Stimulated activated CD4-positive, alpha-beta T cell treated with anti-CD3 and anti-CD28 coated beads, Interleukin-12 subunit alpha, Interleukin-12 subunit beta, amount 100 ng/mL, for 48 hours (primary cell): ENCODE measurements around the gene B4GALT2.

Experiments
- DNase-seq, 3 donors: peaks; one replicate each; pipeline ENCODE4 v3.0.0-alpha.2; 2020; ENCODE audit warnings: low read depth in 2 of 3, low spot score in 1 of 3

B4GALT2 gene

GRCh38 chr1:44000122-44000665, 21.2 kb downstream of the B4GALT2 start:
- DNase-seq: no peak

GRCh38 chr1:44002165-44002564, 23.2 kb downstream of the B4GALT2 start:
- no peak for DNase-seq

GRCh38 chr1:44002606-44003157, 23.7 kb downstream of the B4GALT2 start:
- no peak for DNase-seq

GRCh38 chr1:44008259-44008658, 29.2 kb downstream of the B4GALT2 start:
- DNase-seq: no peak

- DNase-seq: no peak
These were observed 32.0 kb downstream of the B4GALT2 start for GRCh38 chr1:44010935-44011471.

GRCh38 chr1:44012404-44012803, 33.4 kb downstream of the B4GALT2 start:
- DNase-seq: no peak

- DNase-seq: no peak
These were observed 34.1 kb downstream of the B4GALT2 start for GRCh38 chr1:44012941-44013609.

GRCh38 chr1:44013949-44014348, 34.9 kb downstream of the B4GALT2 start:
- no peak for DNase-seq

GRCh38 chr1:44014365-44015104, 35.5 kb downstream of the B4GALT2 start:
- no peak for DNase-seq

GRCh38 chr1:44015206-44015605, 36.2 kb downstream of the B4GALT2 start:
- DNase-seq: no peak

- no peak for DNase-seq
These were observed 37.3 kb downstream of the B4GALT2 start for GRCh38 chr1:44016041-44016889.

- DNase-seq: no peak
These were observed 37.9 kb downstream of the B4GALT2 start for GRCh38 chr1:44016890-44017400.

GRCh38 chr1:44019466-44019948, 40.5 kb downstream of the B4GALT2 start:
- no peak for DNase-seq

- DNase-seq: no peak
These were observed 41.5 kb downstream of the B4GALT2 start for GRCh38 chr1:44020464-44020863.

GRCh38 chr1:44021156-44021555, 42.1 kb downstream of the B4GALT2 start:
- no peak for DNase-seq

- DNase-seq: no peak
These were observed 42.7 kb downstream of the B4GALT2 start for GRCh38 chr1:44021581-44022321.

GRCh38 chr1:44024031-44024902, 45.3 kb downstream of the B4GALT2 start:
- DNase-seq: no peak

GRCh38 chr1:44024903-44025525, 46.0 kb downstream of the B4GALT2 start:
- no peak for DNase-seq
